Neural crest cell (in vitro differentiated cells): Measurements from ENCODE around the gene PRF1. TPM values are rescaled to one million over a fixed set of nuclear protein-coding genes. Genes with fewer than 3 reads are reported as not detected.

Experiments used
- DNase-seq: peaks from one replicate; pipeline ENCODE4 v3.0.0; 2021; ENCODE audit warnings: low read depth, mixed read lengths, low spot score
- H3K27ac Mint-ChIP-seq: one replicate; pipeline ENCODE4 v1.8.0; 2021; ENCODE audit warnings: mild to moderate bottlenecking, mixed read lengths; ENCODE audit not compliant: unreplicated experiment
- H3K27me3 Mint-ChIP-seq: 2 replicates; pipeline ENCODE4 v1.8.0; 2021; ENCODE audit warnings: low read depth, mild to moderate bottlenecking, mixed read lengths
- H3K36me3 Mint-ChIP-seq: 2 replicates; pipeline ENCODE4 v1.8.0; 2021; ENCODE audit warnings: low read depth, mild to moderate bottlenecking, mixed read lengths
- H3K4me1 Mint-ChIP-seq: 2 replicates; pipeline ENCODE4 v1.8.0; 2021; ENCODE audit warnings: mixed read lengths
- H3K4me3 Mint-ChIP-seq: one replicate; pipeline ENCODE4 v1.8.0; 2021; ENCODE audit warnings: mild to moderate bottlenecking, mixed read lengths
- H3K9me3 Mint-ChIP-seq: 2 replicates; pipeline ENCODE4 v1.8.0; 2021; ENCODE audit warnings: mixed read lengths
- total RNA-seq: library from RNA; stranded (reverse); gene quantifications from 2 replicates; pipeline ENCODE4 v1.2.1, GENCODE V29; 2021
- TF ChIP-seq, protein P1 (sequence below): fragments of 200-600 bp; sonication (generic); conservative IDR thresholded peaks from 2 replicates; pipeline ENCODE4 v1.5.0; 2021; ENCODE audit warnings: antibody characterized with exemption, mild to moderate bottlenecking

Gene PRF1
- total RNA-seq, 1 donor from 2014 or later, result not detected

GRCh38 chr10:70557876-70558275 is 44.7 kb downstream of the PRF1 start:
- Mint-ChIP-seq H3K27ac (no peak overlapping the region), H3K4me1 (peaks cover 15% of the 10 kb centered on the region), H3K4me3 (no peak overlapping the region), H3K36me3 (no peaks in the 10 kb centered on the region), H3K27me3 (no peaks in the 10 kb centered on the region), H3K9me3 (no peaks in the 10 kb centered on the region)
- DNase-seq, result no peak
- TF ChIP-seq, protein P1, sequence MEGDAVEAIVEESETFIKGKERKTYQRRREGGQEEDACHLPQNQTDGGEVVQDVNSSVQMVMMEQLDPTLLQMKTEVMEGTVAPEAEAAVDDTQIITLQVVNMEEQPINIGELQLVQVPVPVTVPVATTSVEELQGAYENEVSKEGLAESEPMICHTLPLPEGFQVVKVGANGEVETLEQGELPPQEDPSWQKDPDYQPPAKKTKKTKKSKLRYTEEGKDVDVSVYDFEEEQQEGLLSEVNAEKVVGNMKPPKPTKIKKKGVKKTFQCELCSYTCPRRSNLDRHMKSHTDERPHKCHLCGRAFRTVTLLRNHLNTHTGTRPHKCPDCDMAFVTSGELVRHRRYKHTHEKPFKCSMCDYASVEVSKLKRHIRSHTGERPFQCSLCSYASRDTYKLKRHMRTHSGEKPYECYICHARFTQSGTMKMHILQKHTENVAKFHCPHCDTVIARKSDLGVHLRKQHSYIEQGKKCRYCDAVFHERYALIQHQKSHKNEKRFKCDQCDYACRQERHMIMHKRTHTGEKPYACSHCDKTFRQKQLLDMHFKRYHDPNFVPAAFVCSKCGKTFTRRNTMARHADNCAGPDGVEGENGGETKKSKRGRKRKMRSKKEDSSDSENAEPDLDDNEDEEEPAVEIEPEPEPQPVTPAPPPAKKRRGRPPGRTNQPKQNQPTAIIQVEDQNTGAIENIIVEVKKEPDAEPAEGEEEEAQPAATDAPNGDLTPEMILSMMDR, result no peak

DNA sequence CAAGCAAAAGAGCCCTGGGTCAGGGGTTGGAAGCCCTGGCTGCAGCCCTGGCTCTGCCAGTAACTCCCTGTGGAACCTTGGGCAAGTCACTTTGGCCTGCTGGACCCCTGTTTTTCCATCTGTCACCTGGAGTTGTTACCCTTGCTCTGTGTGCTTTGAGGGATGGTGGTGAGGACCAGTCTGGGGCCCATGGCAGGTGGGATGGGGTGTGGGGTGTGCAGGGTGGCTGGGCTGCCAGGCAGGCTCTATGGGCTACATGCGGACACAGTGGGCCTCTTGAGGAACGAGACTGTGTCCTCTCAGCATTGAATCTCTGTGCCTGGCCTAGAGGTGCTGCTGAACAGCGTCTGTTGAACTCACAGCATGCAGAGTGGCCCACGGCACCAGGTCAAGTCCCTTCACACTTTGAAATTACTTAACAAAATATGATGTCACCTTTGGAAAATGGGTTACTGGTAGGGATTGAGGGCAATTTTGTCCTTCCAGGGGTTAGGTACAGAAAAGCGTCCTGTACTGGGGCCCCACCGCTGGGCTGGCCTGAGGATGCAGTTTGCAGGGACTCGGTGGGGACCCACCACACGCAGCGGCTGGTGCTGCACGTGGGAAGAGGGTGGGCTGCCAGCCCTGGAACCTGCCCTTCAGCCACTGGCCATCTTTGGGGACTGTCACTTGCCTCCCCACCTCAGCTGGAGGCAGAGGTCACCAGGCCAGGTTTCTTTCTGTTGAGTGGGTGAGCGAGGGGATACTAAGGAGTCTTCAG is 45.3 kb downstream of the PRF1 start:
- H3K4me1 Mint-ChIP-seq, result peaks cover 15% of the 10 kb centered on the region
- TF ChIP-seq, protein P1, result no peak
- no peaks in the 10 kb centered on the region for H3K36me3 Mint-ChIP-seq
- no peak overlapping the region for H3K4me3 Mint-ChIP-seq
- H3K27me3 Mint-ChIP-seq, result no peaks in the 10 kb centered on the region
- DNase-seq, result no peak
- no peaks in the 10 kb centered on the region for H3K9me3 Mint-ChIP-seq
- no peak overlapping the region for H3K27ac Mint-ChIP-seq

- TF ChIP-seq, protein P1, result no peak
- DNase-seq, result no peak
- Mint-ChIP-seq H3K4me3 (no peak overlapping the region), H3K4me1 (peaks cover 15% of the 10 kb centered on the region), H3K27me3 (no peaks in the 10 kb centered on the region), H3K27ac (no peak overlapping the region), H3K36me3 (no peaks in the 10 kb centered on the region), H3K9me3 (no peaks in the 10 kb centered on the region)
Measured at GRCh38 chr10:70555371-70555770, 47.2 kb downstream of the PRF1 start.

- TF ChIP-seq, protein P1, result no peak
- H3K4me3 Mint-ChIP-seq, result no peak overlapping the region
- no peaks in the 10 kb centered on the region for H3K36me3 Mint-ChIP-seq
- peaks cover 5% of the 10 kb centered on the region for H3K4me1 Mint-ChIP-seq
- H3K27ac Mint-ChIP-seq, result peak overlapping the region; percentile 32
- no peak for DNase-seq
- H3K27me3 Mint-ChIP-seq, result no peaks in the 10 kb centered on the region
- H3K9me3 Mint-ChIP-seq, result no peaks in the 10 kb centered on the region
Measured at GRCh38 chr10:70552586-70552985, 50.0 kb downstream of the PRF1 start.

GRCh38 chr10:70551971-70552422 is 50.5 kb downstream of the PRF1 start:
- Mint-ChIP-seq H3K36me3 (no peaks in the 10 kb centered on the region), H3K27me3 (no peaks in the 10 kb centered on the region), H3K9me3 (no peaks in the 10 kb centered on the region), H3K27ac (no peak overlapping the region), H3K4me3 (no peak overlapping the region), H3K4me1 (peaks cover 5% of the 10 kb centered on the region)
- no peak for DNase-seq
- TF ChIP-seq, protein P1, result no peak
